Body of pancreas (tissue), 4 donors: Measurements from ENCODE around the gene MINPP1. TPM values are rescaled to one million over a fixed set of nuclear protein-coding genes. Genes with fewer than 3 reads are reported as not detected.
"Not testable (repeated sequence)": the region's sequence is repeated elsewhere in the genome, so short reads cannot be mapped to it uniquely, and the experiment has no call there.

Experiments used
- ATAC-seq: fragments of 150-250 bp; one replicate; pipeline ENCODE4 v1.9.1; 2016
- DNase-seq, 4 donors: peaks; one replicate each; pipeline ENCODE4 v3.0.0-alpha.2; 2019
- H3K27ac ChIP-seq, 4 donors: fragments of 200-600 bp; sonication (generic); 1 replicate in 3 of 4; 2 replicates in 1 of 4; pipeline versions ENCODE4 v1.5.1 to v1.6.1; 2016 to 2019; ENCODE audit warnings: mild to moderate bottlenecking in 1 of 4, mixed read lengths in 1 of 4, moderate library complexity in 1 of 4
- H3K27me3 ChIP-seq, 2 donors: fragments of 200-600 bp; sonication (generic); one replicate each; pipeline ENCODE4 v1.6.0; 2016; ENCODE audit warnings: mild to moderate bottlenecking in 1 of 2
- H3K36me3 ChIP-seq, 2 donors: fragments of 200-600 bp; sonication (generic); replicated peaks in 1 of 2; 2 replicates each; pipeline ENCODE4 v1.5.1; 2016; ENCODE audit warnings: low read depth in 2 of 2; ENCODE audit not compliant: insufficient read depth in 1 of 2
- H3K4me1 ChIP-seq: fragments of 200-600 bp; sonication (generic); one replicate; pipeline ENCODE4 v1.6.0; 2016
- H3K4me3 ChIP-seq, 2 donors: fragments of 200-600 bp; sonication (generic); 1 replicate in 1 of 2; 2 replicates in 1 of 2; pipeline ENCODE4 v1.5.1; 2016 to 2019
- H3K9me3 ChIP-seq, 3 donors: fragments of 200-600 bp; sonication (generic); 1 replicate in 2 of 3; 2 replicates in 1 of 3; pipeline ENCODE4 v1.5.1; 2016
- CTCF ChIP-seq, 7 experiments: fragments of 450-650 bp in 4 of 7; fragments of 200-600 bp in 3 of 7; sonication (generic) in 3 of 7; IDR thresholded peaks; one replicate each; pipeline ENCODE4 v1.5.1; 2016 to 2019; ENCODE audit warnings: antibody characterized with exemption in 7 of 7
- POLR2A ChIP-seq, 3 donors: fragments of 450-650 bp; IDR thresholded peaks; one replicate each; pipeline ENCODE4 v1.6.1; 2016; ENCODE audit warnings: antibody characterized with exemption in 3 of 3, mild to moderate bottlenecking in 2 of 3
- WGBS, 2 donors: methylation state at CpG; one replicate each; pipeline ENCODE4 v1.1.5; 2017; 5-methylcytosine and 5-hydroxymethylcytosine counted together
- intact Hi-C: fragments of 100-400 bp; cut with DNase I; formaldehyde crosslinking; loops from one replicate; pipeline ENCODE4 v1.15.1; 2023
- total RNA-seq, 2 donors: library from RNA; depleted of rRNA; stranded (reverse); fragments of >200 nt; gene quantifications; one replicate each; pipeline ENCODE4 v1.1.0, GENCODE V29; 2016

Gene MINPP1
- total RNA-seq, 2 donors from 2014 or later: 8.9 to 18.9 TPM

GRCh38 chr10:87585565-87586514 lies 81.1 kb downstream of the MINPP1 start:
- Histone ChIP-seq H3K27me3 (no peaks in the 10 kb centered on the region), H3K4me1 (peaks cover 41% of the 10 kb centered on the region), H3K27ac (peak overlapping the region; percentile 60 to 75 (median 66)), H3K36me3 (no peaks in the 10 kb centered on the region), H3K4me3 (no peak overlapping the region), H3K9me3 (no peaks in the 10 kb centered on the region)
- TF ChIP-seq POLR2A (IDR thresholded peaks at IDR 0.05) (no peak), CTCF (IDR thresholded peaks at IDR 0.05) (peak in 2 of 7 experiments; percentile 14 to 17)
- 28 to 33% methylated on average over 5 of the region's 5 CpGs for WGBS, 2 donors
- DNase-seq (peak; percentile 31 to 70 (median 48)), ATAC-seq (peak; percentile 94)
- intact Hi-C loops: no loop called here

- TF ChIP-seq POLR2A (IDR thresholded peaks at IDR 0.05) (no peak), CTCF (IDR thresholded peaks at IDR 0.05) (no peak)
- intact Hi-C loops: no loop called here
- no peaks in the 10 kb centered on the region for H3K27me3 ChIP-seq
- H3K4me3 ChIP-seq: no peak overlapping the region
- no peaks in the 10 kb centered on the region for H3K9me3 ChIP-seq
- no peak for ATAC-seq
- WGBS, 2 donors: 22 to 32% methylated on average over 3 of the region's 3 CpGs
- H3K4me1 ChIP-seq: peaks cover 59% of the 10 kb centered on the region
- no peak for DNase-seq
- no peaks in the 10 kb centered on the region for H3K36me3 ChIP-seq
- peak overlapping the region in 3 of 4 donors; percentile 2 to 26 (median 21) for H3K27ac ChIP-seq
Measured at GRCh38 chr10:87589645-87590051, 85.0 kb downstream of the MINPP1 start.

GRCh38 chr10:87590705-87591588 lies 86.3 kb downstream of the MINPP1 start:
- Histone ChIP-seq H3K27me3 (no peaks in the 10 kb centered on the region), H3K9me3 (no peaks in the 10 kb centered on the region), H3K4me1 (peaks cover 58% of the 10 kb centered on the region), H3K4me3 (no peak overlapping the region), H3K36me3 (no peaks in the 10 kb centered on the region), H3K27ac (no peak overlapping the region)
- DNase-seq (no peak), ATAC-seq (peak; percentile 38)
- TF ChIP-seq POLR2A (IDR thresholded peaks at IDR 0.05) (no peak), CTCF (IDR thresholded peaks at IDR 0.05) (no peak)
- intact Hi-C loops: no loop called here
- WGBS, 2 donors: 100% methylated on average over 2 of the region's 2 CpGs

GRCh38 chr10:87591589-87591886 lies 86.8 kb downstream of the MINPP1 start:
- DNase-seq: no peak
- no peaks in the 10 kb centered on the region for H3K27me3 ChIP-seq
- H3K27ac ChIP-seq: no peak overlapping the region
- intact Hi-C loops: no loop called here
- no peaks in the 10 kb centered on the region for H3K9me3 ChIP-seq
- no peak for ATAC-seq
- TF ChIP-seq POLR2A (IDR thresholded peaks at IDR 0.05) (no peak), CTCF (IDR thresholded peaks at IDR 0.05) (no peak)
- no peaks in the 10 kb centered on the region for H3K36me3 ChIP-seq
- H3K4me3 ChIP-seq: no peak overlapping the region
- H3K4me1 ChIP-seq: peaks cover 52% of the 10 kb centered on the region

GRCh38 chr10:87592920-87593319 lies 88.2 kb downstream of the MINPP1 start:
- intact Hi-C loops, H3K9me3 ChIP-seq, ATAC-seq, H3K36me3 ChIP-seq, H3K27me3 ChIP-seq, H3K27ac ChIP-seq, DNase-seq, H3K4me3 ChIP-seq: not testable (repeated sequence)
- 90 to 94% methylated on average over 4 of the region's 4 CpGs for WGBS, 2 donors
- H3K4me1 ChIP-seq: peaks cover 47% of the 10 kb centered on the region
